Gastroesophageal sphincter (tissue), 3 donors: ENCODE data around the gene CACNB4.

Source experiments
- POLR2A ChIP-seq, 2 donors: fragments of 450-650 bp; IDR thresholded peaks; one replicate each; pipeline ENCODE4 v1.6.1; 2017; ENCODE audit warnings: antibody characterized with exemption in 2 of 2, mild to moderate bottlenecking in 2 of 2, moderate library complexity in 1 of 2
- TF ChIP-seq, protein P1 (sequence below), 4 experiments: fragments of 200-600 bp in 2 of 4; fragments of 450-650 bp in 2 of 4; sonication (generic) in 1 of 4; IDR thresholded peaks; one replicate each; pipeline ENCODE4 v1.5.1; 2017 to 2019; ENCODE audit warnings: antibody characterized with exemption in 4 of 4, mild to moderate bottlenecking in 2 of 4, moderate library complexity in 2 of 4

DNA sequence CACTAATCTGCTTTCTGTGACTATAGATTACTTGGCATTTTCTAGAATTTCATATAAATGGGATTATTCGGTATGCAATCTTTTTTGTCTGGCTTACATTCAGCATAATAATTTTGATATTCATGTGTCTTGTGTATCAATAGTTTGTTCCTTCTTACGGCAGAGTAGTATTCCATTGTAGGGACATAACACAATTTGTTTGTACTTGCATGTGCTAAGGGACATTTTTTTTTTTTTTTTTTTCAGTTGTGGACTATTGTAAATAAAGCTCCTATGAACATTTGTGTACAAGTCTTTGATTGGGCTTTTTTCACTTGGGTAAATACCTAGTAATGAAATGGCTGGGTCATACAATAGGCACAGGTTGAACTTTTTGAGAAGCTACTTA lies 315.7 kb downstream of the CACNB4 start:
- TF ChIP-seq, protein P1, sequence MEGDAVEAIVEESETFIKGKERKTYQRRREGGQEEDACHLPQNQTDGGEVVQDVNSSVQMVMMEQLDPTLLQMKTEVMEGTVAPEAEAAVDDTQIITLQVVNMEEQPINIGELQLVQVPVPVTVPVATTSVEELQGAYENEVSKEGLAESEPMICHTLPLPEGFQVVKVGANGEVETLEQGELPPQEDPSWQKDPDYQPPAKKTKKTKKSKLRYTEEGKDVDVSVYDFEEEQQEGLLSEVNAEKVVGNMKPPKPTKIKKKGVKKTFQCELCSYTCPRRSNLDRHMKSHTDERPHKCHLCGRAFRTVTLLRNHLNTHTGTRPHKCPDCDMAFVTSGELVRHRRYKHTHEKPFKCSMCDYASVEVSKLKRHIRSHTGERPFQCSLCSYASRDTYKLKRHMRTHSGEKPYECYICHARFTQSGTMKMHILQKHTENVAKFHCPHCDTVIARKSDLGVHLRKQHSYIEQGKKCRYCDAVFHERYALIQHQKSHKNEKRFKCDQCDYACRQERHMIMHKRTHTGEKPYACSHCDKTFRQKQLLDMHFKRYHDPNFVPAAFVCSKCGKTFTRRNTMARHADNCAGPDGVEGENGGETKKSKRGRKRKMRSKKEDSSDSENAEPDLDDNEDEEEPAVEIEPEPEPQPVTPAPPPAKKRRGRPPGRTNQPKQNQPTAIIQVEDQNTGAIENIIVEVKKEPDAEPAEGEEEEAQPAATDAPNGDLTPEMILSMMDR (IDR thresholded peaks at IDR 0.05), result no peak
- TF ChIP-seq POLR2A (IDR thresholded peaks at IDR 0.05), result no peak
